ENCODE data around the gene EVA1C. TPM values are rescaled to one million over a fixed set of nuclear protein-coding genes. Genes with fewer than 3 reads are reported as not detected.

EVA1C gene
- total and polyA plus RNA-seq, 2 donors (not counting 1 experiment from before 2014, with no cell fraction given), result 0.84 to 1.6 TPM

GRCh38 chr21:32457962-32458361, 45.5 kb downstream of the EVA1C start:
- Histone ChIP-seq H3K9ac (ENCODE audit: low read length) (no peak overlapping the region), H3K4me1 (ENCODE audit: control insufficient read depth in 2 of 2, insufficient read depth in 2 of 2, low read length in 2 of 2) (no peaks in the 10 kb centered on the region), H3K27ac (ENCODE audit: low read length in 2 of 2) (no peak overlapping the region), H3K36me3 (replicated peaks in 1 of 2; ENCODE audit: control extremely low read depth in 1 of 2, control insufficient read depth in 1 of 2, extremely low read depth in 1 of 2, insufficient read depth in 2 of 2, low read length in 1 of 2) (no peaks in the 10 kb centered on the region), H3K9me3 (ENCODE audit: control extremely low read depth in 1 of 3, control insufficient read depth in 2 of 3, insufficient read depth in 1 of 3, low read length in 2 of 3) (peaks cover 0 to 3% (median 0%) of the 10 kb centered on the region in 3 donors), H3K27me3 (replicated peaks in 1 of 4; ENCODE audit: control extremely low read depth in 1 of 4, control insufficient read depth in 3 of 4, insufficient read depth in 4 of 4, low read length in 3 of 4) (no peaks in the 10 kb centered on the region), H3K4me3 (ENCODE audit: control extremely low read depth in 1 of 5, extremely low read depth in 1 of 5, insufficient read depth in 1 of 5, low read depth in 2 of 5, low read length in 4 of 5) (no peak overlapping the region), H3K79me2 (ENCODE audit: control insufficient read depth, insufficient read depth, low read length) (no peaks in the 10 kb centered on the region), H4K20me1 (ENCODE audit: control insufficient read depth, insufficient read depth, low read length, poor library complexity, severe bottlenecking) (no peaks in the 10 kb centered on the region), H3K4me2 (replicated peaks; ENCODE audit: low read depth, low read length, poor library complexity, severe bottlenecking) (no peak overlapping the region), H2AFZ (ENCODE audit: insufficient read depth, low read depth, low read length, poor library complexity, severe bottlenecking) (no peak overlapping the region)
- H3K27ac Mint-ChIP-seq, result no peak overlapping the region
- no peak for TF ChIP-seq CTCF (IDR thresholded peaks at IDR 0.05)
- TF ChIP-seq EZH2 (IDR thresholded peaks at IDR 0.05; ENCODE audit: borderline replicate concordance, insufficient read depth, low read depth, low read length, poor library complexity, severe bottlenecking), result no peak
- H3K27me3 Mint-ChIP-seq, result peaks cover 4% of the 10 kb centered on the region
- H3K9me3 Mint-ChIP-seq (ENCODE audit: insufficient read depth), result peaks cover 2% of the 10 kb centered on the region
- DNase-seq (no peak), ATAC-seq (ENCODE audit: low read depth) (no peak)
- CTCF ChIA-PET, result no interaction called here
- H3K4me1 Mint-ChIP-seq, result no peaks in the 10 kb centered on the region
- POLR2A ChIA-PET, result no interaction called here
- intact Hi-C loops (cut with micrococcal nuclease), result no loop called here
- 92% methylated on average over 5 of the region's 6 CpGs for WGBS (ENCODE audit: insufficient coverage)
- no peak overlapping the region for H3K4me3 Mint-ChIP-seq

GRCh38 chr21:32459972-32460371, 47.5 kb downstream of the EVA1C start:
- Histone ChIP-seq H3K27me3 (replicated peaks in 1 of 4; ENCODE audit: control extremely low read depth in 1 of 4, control insufficient read depth in 3 of 4, insufficient read depth in 4 of 4, low read length in 3 of 4) (no peaks in the 10 kb centered on the region), H3K27ac (ENCODE audit: low read length in 2 of 2) (no peak overlapping the region), H3K4me1 (ENCODE audit: control insufficient read depth in 2 of 2, insufficient read depth in 2 of 2, low read length in 2 of 2) (no peaks in the 10 kb centered on the region), H3K9me3 (ENCODE audit: control extremely low read depth in 1 of 3, control insufficient read depth in 2 of 3, insufficient read depth in 1 of 3, low read length in 2 of 3) (peaks cover 0 to 5% (median 0%) of the 10 kb centered on the region in 3 donors), H3K4me2 (replicated peaks; ENCODE audit: low read depth, low read length, poor library complexity, severe bottlenecking) (no peak overlapping the region), H3K4me3 (ENCODE audit: control extremely low read depth in 1 of 5, extremely low read depth in 1 of 5, insufficient read depth in 1 of 5, low read depth in 2 of 5, low read length in 4 of 5) (no peak overlapping the region), H2AFZ (ENCODE audit: insufficient read depth, low read depth, low read length, poor library complexity, severe bottlenecking) (no peak overlapping the region), H3K9ac (ENCODE audit: low read length) (no peak overlapping the region), H3K79me2 (ENCODE audit: control insufficient read depth, insufficient read depth, low read length) (no peaks in the 10 kb centered on the region), H3K36me3 (replicated peaks in 1 of 2; ENCODE audit: control extremely low read depth in 1 of 2, control insufficient read depth in 1 of 2, extremely low read depth in 1 of 2, insufficient read depth in 2 of 2, low read length in 1 of 2) (no peaks in the 10 kb centered on the region), H4K20me1 (ENCODE audit: control insufficient read depth, insufficient read depth, low read length, poor library complexity, severe bottlenecking) (no peaks in the 10 kb centered on the region)
- CTCF ChIA-PET, result no interaction called here
- Mint-ChIP-seq H3K4me1 (no peaks in the 10 kb centered on the region), H3K9me3 (ENCODE audit: insufficient read depth) (peaks cover 2% of the 10 kb centered on the region), H3K4me3 (no peak overlapping the region), H3K27me3 (peaks cover 4% of the 10 kb centered on the region), H3K27ac (no peak overlapping the region)
- ATAC-seq (ENCODE audit: low read depth) (no peak), DNase-seq (no peak)
- intact Hi-C loops (cut with micrococcal nuclease), result no loop called here
- 87% methylated on average over 3 of the region's 5 CpGs for WGBS (ENCODE audit: insufficient coverage)
- TF ChIP-seq EZH2 (IDR thresholded peaks at IDR 0.05; ENCODE audit: borderline replicate concordance, insufficient read depth, low read depth, low read length, poor library complexity, severe bottlenecking) (no peak), CTCF (IDR thresholded peaks at IDR 0.05) (no peak)
- POLR2A ChIA-PET, result no interaction called here
